Thoracic aorta (tissue), 2 donors: Measurements from ENCODE around the gene FKRP. TPM values are rescaled to one million over a fixed set of nuclear protein-coding genes. Genes with fewer than 3 reads are reported as not detected.
"Not testable (repeated sequence)": the region's sequence is repeated elsewhere in the genome, so short reads cannot be mapped to it uniquely, and the experiment has no call there.

Experiments
- ATAC-seq: fragments of 150-250 bp; one replicate; pipeline ENCODE4 v1.8.0; 2017; ENCODE audit warnings: low read depth; ENCODE audit not compliant: insufficient number of reproducible peaks, low FRiP score
- DNase-seq: peaks from one replicate; pipeline ENCODE4 v3.0.0-alpha.2; 2020; ENCODE audit warnings: low spot score
- H3K27ac ChIP-seq, 2 donors: fragments of 200-600 bp; sonication (generic); 1 replicate in 1 of 2; 2 replicates in 1 of 2; pipeline ENCODE4 v1.5.1; 2016; ENCODE audit warnings: mild to moderate bottlenecking in 2 of 2, moderate library complexity in 2 of 2
- H3K27me3 ChIP-seq: fragments of 200-600 bp; sonication (generic); replicated peaks from 2 replicates; pipeline ENCODE4 v1.6.0; 2016; ENCODE audit warnings: mild to moderate bottlenecking; ENCODE audit not compliant: insufficient read depth
- H3K36me3 ChIP-seq: fragments of 200-600 bp; sonication (generic); one replicate; pipeline ENCODE4 v1.5.1; 2016
- H3K4me1 ChIP-seq, 2 donors: fragments of 200-600 bp; sonication (generic); 1 replicate in 1 of 2; 2 replicates in 1 of 2; pipeline versions ENCODE4 v1.5.1 to v1.6.0; 2016; ENCODE audit warnings: low read depth in 2 of 2, mild to moderate bottlenecking in 1 of 2; ENCODE audit not compliant: control insufficient read depth in 1 of 2
- H3K4me3 ChIP-seq: fragments of 200-600 bp; sonication (generic); 2 replicates; pipeline ENCODE4 v1.5.1; 2016; ENCODE audit warnings: mild to moderate bottlenecking
- H3K9me3 ChIP-seq: fragments of 200-600 bp; sonication (generic); 2 replicates; pipeline ENCODE4 v1.5.1; 2016
- CTCF ChIP-seq: fragments of 200-600 bp; sonication (generic); IDR thresholded peaks from one replicate; pipeline ENCODE4 v1.5.1; 2019; ENCODE audit warnings: antibody characterized with exemption
- total RNA-seq, 2 donors: library from RNA; depleted of rRNA; stranded (reverse); fragments of >200 nt; gene quantifications; one replicate each; pipeline versions ENCODE4 v1.1.0 to v1.2.3, GENCODE V29; 2016

The FKRP gene
- total RNA-seq, 2 donors from 2014 or later: 20.6 to 99.2 TPM

GRCh38 chr19:46772170-46773017 is 26.5 kb downstream of the FKRP start:
- peaks cover 0 to 8% of the 10 kb centered on the region in 2 donors for H3K4me1 ChIP-seq
- H3K36me3 ChIP-seq: peaks cover 21% of the 10 kb centered on the region
- H3K9me3 ChIP-seq: no peaks in the 10 kb centered on the region
- no peak for TF ChIP-seq CTCF
- DNase-seq (no peak), ATAC-seq (no peak)
- H3K4me3 ChIP-seq: no peak overlapping the region
- H3K27me3 ChIP-seq: no peaks in the 10 kb centered on the region
- H3K27ac ChIP-seq: no peak overlapping the region

- TF ChIP-seq CTCF: no peak
- DNase-seq (no peak), ATAC-seq (no peak)
- H3K27ac ChIP-seq: no peak overlapping the region
- H3K36me3 ChIP-seq: peaks cover 21% of the 10 kb centered on the region
- peaks cover 0 to 8% of the 10 kb centered on the region in 2 donors for H3K4me1 ChIP-seq
- H3K9me3 ChIP-seq: no peaks in the 10 kb centered on the region
- no peaks in the 10 kb centered on the region for H3K27me3 ChIP-seq
- no peak overlapping the region for H3K4me3 ChIP-seq
Measured at GRCh38 chr19:46773018-46773399, 27.2 kb downstream of the FKRP start.

- H3K4me3 ChIP-seq: no peak overlapping the region
- H3K9me3 ChIP-seq: no peaks in the 10 kb centered on the region
- no peaks in the 10 kb centered on the region for H3K4me1 ChIP-seq
- no peaks in the 10 kb centered on the region for H3K27me3 ChIP-seq
- DNase-seq (no peak), ATAC-seq (no peak)
- H3K27ac ChIP-seq: no peak overlapping the region
- H3K36me3 ChIP-seq: peaks cover 24% of the 10 kb centered on the region
- no peak for TF ChIP-seq CTCF
Measured at GRCh38 chr19:46775642-46776258, 29.9 kb downstream of the FKRP start.

- no peak for TF ChIP-seq CTCF
- Histone ChIP-seq H3K4me1 (no peaks in the 10 kb centered on the region), H3K27ac (no peak overlapping the region), H3K4me3 (no peak overlapping the region), H3K9me3 (no peaks in the 10 kb centered on the region), H3K36me3 (peaks cover 32% of the 10 kb centered on the region), H3K27me3 (no peaks in the 10 kb centered on the region)
- DNase-seq: no peak
- no peak for ATAC-seq
Measured at GRCh38 chr19:46776927-46777911, 31.4 kb downstream of the FKRP start.

- not testable (repeated sequence) for H3K4me1 ChIP-seq, ATAC-seq, H3K27me3 ChIP-seq, DNase-seq, H3K27ac ChIP-seq, H3K9me3 ChIP-seq, H3K4me3 ChIP-seq
- H3K36me3 ChIP-seq: peaks cover 39% of the 10 kb centered on the region
Measured at GRCh38 chr19:46777956-46778645, 32.2 kb downstream of the FKRP start.
